GM19455 (cell line): Measurements from ENCODE around the gene KCTD10.

Experiments used
- ATAC-seq: cut with Tn5 transposase; IDR thresholded peaks from one replicate; pipeline ENCODE4 v1.9.1; 2021; ENCODE audit not compliant: unreplicated experiment

Gene KCTD10, protein sequence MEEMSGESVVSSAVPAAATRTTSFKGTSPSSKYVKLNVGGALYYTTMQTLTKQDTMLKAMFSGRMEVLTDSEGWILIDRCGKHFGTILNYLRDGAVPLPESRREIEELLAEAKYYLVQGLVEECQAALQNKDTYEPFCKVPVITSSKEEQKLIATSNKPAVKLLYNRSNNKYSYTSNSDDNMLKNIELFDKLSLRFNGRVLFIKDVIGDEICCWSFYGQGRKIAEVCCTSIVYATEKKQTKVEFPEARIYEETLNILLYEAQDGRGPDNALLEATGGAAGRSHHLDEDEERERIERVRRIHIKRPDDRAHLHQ

DNA sequence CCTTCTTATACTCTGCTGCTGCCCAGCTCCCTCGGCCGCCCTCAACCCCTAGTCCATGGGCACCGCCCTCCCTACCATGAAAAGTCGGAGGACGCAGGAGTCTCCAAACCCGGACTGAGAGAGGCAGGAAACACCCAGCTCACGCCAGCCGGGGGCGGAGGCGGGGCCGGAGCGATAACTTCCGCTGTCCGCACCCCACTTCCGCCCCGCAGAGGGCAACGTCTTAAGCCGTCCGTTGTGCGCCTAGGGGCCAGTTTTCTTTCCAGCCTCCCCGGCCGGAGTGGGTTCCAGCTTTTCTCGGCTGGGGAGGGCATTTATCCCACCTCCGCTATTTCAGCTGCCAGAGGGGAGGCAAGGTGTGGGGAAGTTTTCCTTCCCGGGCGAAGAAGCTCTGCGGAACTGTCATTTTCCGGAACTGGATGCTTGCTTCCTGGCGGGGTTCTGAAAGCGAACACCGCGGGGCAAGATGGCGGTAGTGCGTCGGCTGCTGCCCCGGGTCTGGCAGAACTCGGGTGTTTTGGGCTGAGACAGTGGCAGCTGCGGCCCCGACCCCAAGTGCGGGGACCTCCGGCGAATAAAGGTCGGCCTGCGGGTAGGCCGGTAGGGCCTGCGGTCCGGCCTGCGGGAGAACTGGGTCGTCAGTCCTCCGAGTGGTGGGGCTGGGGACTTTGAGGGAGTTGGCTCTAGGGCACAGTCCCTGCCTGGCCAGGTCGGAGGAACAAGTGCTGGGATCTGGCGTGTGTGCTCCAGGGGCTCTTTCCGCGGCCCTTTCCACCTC lies at the start of gene KCTD10, which contains the start of gene UBE3B:
Gene KCTD10 (minus strand): TSS at position 116 of the 778 bp plus-strand sequence. CDS start 38 bp downstream, at position 78.
Gene UBE3B (plus strand): TSS at position 450 of the 778 bp plus-strand sequence. CDS start 5,918 bp downstream, outside the sequence.
- ATAC-seq = peak; percentile 95

GRCh38 chr12:109525279-109525585 lies 48.1 kb upstream of the KCTD10 start:
- ATAC-seq = no peak

GRCh38 chr12:109524466-109525278 lies 47.6 kb upstream of the KCTD10 start:
- ATAC-seq = no peak

DNA sequence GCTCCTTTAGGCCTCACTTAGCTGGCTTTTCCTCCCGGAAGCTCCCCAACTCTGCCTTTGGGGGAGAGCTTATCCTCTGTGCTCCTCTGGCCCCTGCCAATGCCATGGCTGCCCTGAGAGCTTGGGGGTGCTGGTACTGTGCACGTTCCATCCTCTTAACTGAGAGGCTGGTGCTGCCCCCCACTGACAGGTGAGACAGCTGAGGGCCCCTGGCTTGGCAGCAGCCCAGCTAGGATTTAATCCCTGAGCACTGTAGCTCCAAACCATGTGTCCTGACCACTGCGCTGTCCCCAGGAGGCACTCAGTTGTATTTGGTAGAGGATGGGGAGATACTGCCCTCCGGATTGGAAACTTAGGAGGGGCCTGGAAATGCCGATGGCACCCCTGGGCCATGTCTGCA lies 46.4 kb upstream of the KCTD10 start:
- ATAC-seq = no peak

GRCh38 chr12:109523071-109523470 lies 46.0 kb upstream of the KCTD10 start:
- no peak for ATAC-seq

DNA sequence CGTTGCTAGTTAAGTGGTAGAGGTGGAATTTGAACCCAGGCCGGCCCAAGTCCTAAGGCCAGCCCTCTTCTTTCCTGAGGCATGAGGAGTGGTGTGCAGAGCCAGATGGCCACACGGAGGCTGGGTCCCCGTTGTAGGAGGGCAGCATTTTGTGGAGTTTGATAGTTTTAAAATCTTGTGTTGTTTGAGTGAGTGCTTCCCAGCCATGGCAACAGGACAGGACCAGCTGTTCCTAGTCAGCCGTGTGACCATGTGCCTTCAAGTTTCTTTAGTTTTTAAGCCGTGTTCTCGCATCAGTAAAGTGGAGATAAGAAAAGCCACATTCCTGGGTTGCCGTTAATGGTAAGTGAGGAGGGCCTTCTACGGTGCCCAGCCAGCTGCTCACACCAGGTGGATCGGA lies 44.7 kb upstream of the KCTD10 start:
- no peak for ATAC-seq

DNA sequence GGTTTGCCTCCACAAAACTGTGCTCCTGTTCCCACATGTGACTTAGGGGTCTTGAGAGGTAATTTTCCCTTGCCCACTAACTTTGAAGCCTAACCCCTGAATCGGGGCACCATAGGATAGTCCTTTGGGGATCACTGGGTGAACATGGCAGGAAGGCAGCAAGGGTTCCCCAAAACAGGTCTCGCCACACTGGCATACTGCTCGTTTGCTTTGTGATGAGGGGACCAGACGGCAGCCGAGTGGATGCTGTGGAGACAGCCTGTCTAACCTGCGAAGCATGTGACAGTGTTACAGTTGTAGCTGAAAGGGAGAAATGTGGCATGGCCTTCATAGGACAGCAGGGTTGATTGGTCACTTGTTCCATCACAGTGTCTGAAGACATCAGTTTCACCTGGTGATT lies 42.7 kb upstream of the KCTD10 start:
- no peak for ATAC-seq

- ATAC-seq = no peak
Observed at GRCh38 chr12:109518820-109519665, 41.9 kb upstream of the KCTD10 start.

DNA sequence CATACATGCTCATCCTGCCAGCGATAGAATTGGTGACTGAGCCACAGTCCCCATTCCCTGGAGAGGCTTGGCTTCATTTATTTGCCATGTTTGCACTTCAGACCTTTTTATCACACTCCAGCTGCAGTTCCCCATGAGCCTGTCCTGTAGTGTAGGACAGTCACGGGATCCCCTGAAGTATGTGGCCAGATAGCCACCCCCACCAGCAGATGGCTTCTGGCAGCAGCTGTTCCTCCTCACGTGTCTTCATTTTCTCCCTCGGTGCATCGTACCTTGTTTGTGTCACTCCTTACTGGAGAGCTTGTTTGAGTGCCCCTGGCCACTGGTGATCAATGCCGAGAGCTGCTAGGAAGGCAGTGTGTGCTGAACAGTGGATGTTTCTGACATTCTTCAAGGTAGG lies 40.5 kb upstream of the KCTD10 start:
- no peak for ATAC-seq

- ATAC-seq = no peak
Observed at GRCh38 chr12:109513977-109514376, 36.9 kb upstream of the KCTD10 start.

GRCh38 chr12:109513051-109513450 lies 36.0 kb upstream of the KCTD10 start:
- no peak for ATAC-seq

- no peak for ATAC-seq
Observed at GRCh38 chr12:109512608-109513007, 35.5 kb upstream of the KCTD10 start.

GRCh38 chr12:109510196-109510595 lies 33.1 kb upstream of the KCTD10 start:
- ATAC-seq = no peak

DNA sequence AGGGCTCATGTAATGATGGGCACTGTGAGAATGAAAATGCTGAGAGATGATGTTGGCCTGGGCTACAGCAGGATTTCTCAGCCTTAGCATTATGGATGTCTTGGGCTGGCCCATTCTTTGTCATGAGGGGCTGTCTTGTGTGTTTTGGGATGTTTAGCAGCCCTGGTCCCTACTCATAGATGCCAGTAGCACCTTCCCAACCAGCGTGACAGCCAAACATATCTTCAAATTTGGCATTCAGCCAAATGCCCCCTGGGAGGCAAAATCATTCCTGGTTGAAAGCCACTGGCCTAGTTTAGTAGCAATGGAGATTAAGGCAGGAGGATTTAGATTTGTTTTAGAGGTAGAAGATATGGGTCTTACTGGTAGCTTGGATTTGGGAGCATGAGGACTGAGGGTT lies 27.0 kb upstream of the KCTD10 start:
- ATAC-seq = no peak

- no peak for ATAC-seq
Observed at GRCh38 chr12:109503611-109504010, 26.5 kb upstream of the KCTD10 start.

DNA sequence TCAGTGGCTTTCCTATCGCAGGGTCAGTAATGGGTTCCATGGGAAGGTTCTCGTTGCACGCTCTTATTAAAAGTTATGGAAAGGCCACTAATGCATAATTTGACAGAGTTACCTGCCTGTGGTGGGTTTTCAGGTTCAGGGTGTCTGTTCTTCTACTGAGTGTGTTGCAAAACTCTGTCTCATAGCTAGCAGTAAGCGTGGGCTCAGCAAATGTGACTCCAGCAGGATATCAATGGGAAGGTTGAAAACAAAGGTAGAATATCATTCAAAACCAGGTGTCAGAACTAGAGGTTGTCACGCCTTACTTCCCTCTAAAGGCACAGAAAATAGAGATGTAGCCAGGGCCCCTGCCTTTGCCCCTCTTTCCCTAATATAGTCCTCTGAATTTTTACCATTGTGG lies 25.2 kb upstream of the KCTD10 start:
- no peak for ATAC-seq

DNA sequence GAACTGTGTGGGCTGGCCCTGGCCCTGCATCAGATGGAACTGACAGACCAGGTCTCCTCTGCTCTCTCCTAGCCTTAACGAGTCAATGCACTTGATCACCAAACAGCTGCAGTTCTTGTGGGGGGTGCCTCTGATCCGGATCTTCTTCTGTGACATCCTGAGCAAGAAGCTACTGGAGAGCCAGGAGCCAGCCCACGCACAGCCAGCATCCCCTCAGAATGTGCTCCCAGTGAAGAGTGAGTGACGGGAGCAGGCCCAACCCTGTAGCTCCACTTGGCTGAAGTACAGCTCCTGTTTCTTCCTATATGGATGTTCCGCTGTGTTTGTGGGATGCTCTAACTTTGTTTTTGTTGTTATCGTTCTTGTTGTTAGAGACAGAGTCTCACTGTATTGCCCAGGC lies 24.2 kb upstream of the KCTD10 start:
- ATAC-seq = no peak

- ATAC-seq = no peak
Observed at GRCh38 chr12:109500406-109501185, 23.5 kb upstream of the KCTD10 start.

DNA sequence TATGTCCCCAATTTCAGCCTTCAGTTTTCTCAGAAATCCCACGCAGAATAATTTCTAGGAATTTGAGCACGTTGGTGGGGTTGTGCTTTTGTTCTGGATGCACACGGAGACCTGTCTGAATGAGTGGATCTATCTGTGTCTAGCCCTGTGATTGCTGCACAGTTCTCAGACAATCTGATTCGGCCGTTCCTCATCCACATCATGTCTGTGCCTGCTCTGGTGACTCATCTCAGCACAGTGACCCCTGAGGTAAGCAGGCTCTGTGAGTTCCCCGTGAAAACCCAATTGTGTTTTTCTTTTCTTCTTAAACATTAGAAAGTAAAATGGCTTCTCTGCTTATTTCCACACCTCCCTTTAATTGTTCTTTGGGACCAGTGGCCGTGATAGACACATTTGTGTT lies 20.6 kb upstream of the KCTD10 start:
- ATAC-seq = no peak

DNA sequence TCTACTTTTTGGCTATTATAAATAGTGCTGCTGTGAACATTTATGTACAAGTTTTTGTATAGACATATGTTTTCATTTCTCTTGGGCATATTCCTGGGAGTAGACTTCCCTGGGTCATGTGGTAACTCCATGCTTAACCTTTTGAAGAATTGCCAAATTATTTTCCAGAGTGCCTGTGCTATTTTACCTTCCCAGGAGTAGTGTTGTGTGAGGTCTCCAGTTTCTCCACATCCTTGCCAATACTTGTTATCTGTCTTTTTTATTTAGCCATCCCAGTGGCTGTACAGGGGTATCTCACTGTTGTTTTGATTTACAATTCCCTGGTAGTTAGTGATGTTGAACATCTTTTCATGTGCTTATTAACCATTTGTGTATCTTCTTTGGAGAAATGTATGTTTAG lies 19.2 kb upstream of the KCTD10 start:
- no peak for ATAC-seq
